WERI-Rb-1 (cell line): ENCODE measurements around the gene ROR1.
"Not testable (repeated sequence)": the region's sequence is repeated elsewhere in the genome, so short reads cannot be mapped to it uniquely, and the experiment has no call there.

Experiments
- DNase-seq: peaks from one replicate; pipeline ENCODE4 v3.0.0-alpha.2; 2020
- H3K27ac ChIP-seq: fragments of 250-450 bp; sonication (Bioruptor Pico); 2 replicates; pipeline ENCODE4 v1.5.1; 2020; ENCODE audit warnings: mild to moderate bottlenecking, moderate library complexity
- H3K27me3 ChIP-seq: fragments of 250-450 bp; sonication (Bioruptor Pico); 2 replicates; pipeline ENCODE4 v1.5.1; 2021; ENCODE audit warnings: mild to moderate bottlenecking, low read depth, moderate library complexity; ENCODE audit not compliant: insufficient read depth, severe bottlenecking
- H3K36me3 ChIP-seq: fragments of 250-450 bp; sonication (Bioruptor Pico); 2 replicates; pipeline ENCODE4 v1.5.1; 2020; ENCODE audit warnings: mild to moderate bottlenecking, moderate library complexity
- H3K4me3 ChIP-seq: 2 replicates; pipeline ENCODE4 v1.5.1; 2011; ENCODE audit warnings: low read depth, mild to moderate bottlenecking, control low read depth, low read length
- H3K9me3 ChIP-seq: fragments of 250-450 bp; sonication (Bioruptor Pico); 2 replicates; pipeline ENCODE4 v1.5.1; 2021; ENCODE audit warnings: mild to moderate bottlenecking, moderate library complexity; ENCODE audit not compliant: severe bottlenecking
- TF ChIP-seq, protein P1 (sequence below): IDR thresholded peaks from 2 replicates; pipeline ENCODE4 v1.5.1; 2011; ENCODE audit warnings: low read depth, mild to moderate bottlenecking, control low read depth, inconsistent platforms, low read length

ROR1 gene

DNA sequence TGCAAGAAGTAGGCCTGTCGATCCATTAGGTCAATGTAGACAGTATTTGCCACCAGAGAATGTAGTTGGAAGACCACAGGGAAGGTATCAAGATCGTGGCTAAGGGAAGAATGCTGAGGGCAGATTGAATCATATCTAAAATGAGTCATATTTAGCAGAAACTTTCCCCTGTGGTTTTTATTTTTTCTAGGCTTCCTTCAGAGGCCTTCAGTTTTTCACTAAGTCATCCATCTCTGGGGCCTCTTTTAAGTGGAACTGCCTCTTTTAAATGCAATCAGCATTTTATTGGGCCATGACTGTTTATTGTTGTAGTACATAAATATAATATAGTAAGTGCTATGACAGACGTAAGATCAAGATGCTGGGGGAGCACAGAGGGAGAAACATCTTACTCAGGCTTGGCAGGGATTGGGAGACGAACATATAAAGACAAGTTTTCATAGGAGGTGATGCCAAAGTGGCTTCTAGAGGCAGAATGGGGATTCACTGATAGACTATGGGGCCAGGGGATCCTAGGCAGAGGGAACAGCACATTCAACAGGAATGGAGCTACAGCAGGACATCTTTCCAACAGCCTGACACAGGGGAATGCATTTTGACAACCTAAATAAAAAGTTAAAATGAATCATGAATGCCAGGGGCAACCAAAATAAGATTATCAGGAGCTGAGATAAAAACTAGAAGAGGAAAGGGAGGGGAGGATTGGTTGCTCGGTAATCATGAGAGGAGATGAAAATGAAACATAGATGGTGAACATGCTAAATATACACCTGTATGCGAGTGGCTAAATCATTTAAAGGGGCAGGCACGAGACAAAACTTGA lies 449.7 kb downstream of the ROR1 start:
- H3K27ac ChIP-seq, result no peak overlapping the region
- no peaks in the 10 kb centered on the region for H3K36me3 ChIP-seq
- no peak for DNase-seq

DNA sequence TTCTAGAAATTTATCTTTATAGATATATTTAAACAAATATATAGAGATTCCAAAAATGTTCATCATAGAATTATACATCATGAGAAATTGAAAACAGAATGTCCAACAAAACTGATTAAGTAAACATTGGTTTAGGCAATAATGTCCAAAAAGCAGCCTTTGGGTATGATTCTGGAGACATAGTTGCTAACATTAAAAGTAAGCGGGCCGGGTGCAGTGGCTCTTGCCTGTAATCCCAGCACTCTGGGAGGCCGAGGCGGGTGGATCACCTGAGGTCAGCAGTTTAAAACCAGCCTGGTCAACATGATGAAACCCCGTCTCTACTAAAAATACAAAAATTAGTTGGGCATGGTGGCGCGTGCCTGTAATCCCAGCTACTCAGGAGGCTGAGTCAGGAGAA lies 450.4 kb downstream of the ROR1 start:
- H3K27me3 ChIP-seq, H3K4me3 ChIP-seq, DNase-seq, H3K36me3 ChIP-seq, H3K27ac ChIP-seq, H3K9me3 ChIP-seq: not testable (repeated sequence)

More for the DNA sequence above, 449.7 kb downstream of the ROR1 start:
- H3K4me3 ChIP-seq, result no peak overlapping the region
- TF ChIP-seq, protein P1, sequence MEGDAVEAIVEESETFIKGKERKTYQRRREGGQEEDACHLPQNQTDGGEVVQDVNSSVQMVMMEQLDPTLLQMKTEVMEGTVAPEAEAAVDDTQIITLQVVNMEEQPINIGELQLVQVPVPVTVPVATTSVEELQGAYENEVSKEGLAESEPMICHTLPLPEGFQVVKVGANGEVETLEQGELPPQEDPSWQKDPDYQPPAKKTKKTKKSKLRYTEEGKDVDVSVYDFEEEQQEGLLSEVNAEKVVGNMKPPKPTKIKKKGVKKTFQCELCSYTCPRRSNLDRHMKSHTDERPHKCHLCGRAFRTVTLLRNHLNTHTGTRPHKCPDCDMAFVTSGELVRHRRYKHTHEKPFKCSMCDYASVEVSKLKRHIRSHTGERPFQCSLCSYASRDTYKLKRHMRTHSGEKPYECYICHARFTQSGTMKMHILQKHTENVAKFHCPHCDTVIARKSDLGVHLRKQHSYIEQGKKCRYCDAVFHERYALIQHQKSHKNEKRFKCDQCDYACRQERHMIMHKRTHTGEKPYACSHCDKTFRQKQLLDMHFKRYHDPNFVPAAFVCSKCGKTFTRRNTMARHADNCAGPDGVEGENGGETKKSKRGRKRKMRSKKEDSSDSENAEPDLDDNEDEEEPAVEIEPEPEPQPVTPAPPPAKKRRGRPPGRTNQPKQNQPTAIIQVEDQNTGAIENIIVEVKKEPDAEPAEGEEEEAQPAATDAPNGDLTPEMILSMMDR, result no peak
- H3K9me3 ChIP-seq, result no peaks in the 10 kb centered on the region
- H3K27me3 ChIP-seq, result no peaks in the 10 kb centered on the region

DNA sequence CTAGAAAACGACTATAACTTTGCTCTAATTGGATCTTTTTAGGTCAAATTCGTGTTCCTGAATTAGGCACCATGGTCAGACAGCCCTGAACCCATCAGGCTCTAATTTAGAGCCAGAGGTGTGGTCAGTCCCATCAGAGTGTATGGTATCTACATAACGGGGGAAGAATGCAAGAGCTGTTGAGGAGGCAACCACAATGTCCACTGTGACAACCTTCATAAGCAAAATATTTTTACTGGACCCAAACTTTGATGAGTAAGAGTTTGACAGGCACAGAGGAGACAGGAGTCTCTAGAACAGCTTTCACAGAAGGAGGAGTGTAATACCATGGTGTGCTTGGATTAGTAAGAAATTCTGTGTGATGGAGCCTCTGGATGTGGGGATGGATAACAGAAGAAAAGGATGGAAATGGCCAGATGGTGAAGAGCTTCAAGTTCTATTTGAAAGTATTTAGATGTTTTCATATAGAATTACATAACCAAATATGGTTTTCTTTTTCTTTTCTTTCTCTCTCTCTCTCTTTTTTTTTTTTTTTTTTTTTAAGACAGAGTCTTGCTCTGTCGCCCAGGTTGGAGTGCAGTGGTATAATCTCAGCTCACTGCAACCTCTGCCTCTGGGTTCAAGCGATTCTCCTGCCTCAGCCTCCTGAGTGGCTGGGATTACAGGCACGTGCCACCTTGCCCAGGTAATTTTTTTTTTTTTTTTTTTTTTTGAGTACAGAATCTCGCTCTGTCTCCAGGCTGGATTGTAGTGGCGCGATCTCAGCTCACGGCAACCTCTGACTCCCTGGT lies 454.5 kb downstream of the ROR1 start:
- Histone ChIP-seq H3K27me3 (no peaks in the 10 kb centered on the region), H3K9me3 (no peaks in the 10 kb centered on the region), H3K36me3 (no peaks in the 10 kb centered on the region), H3K27ac (no peak overlapping the region), H3K4me3 (no peak overlapping the region)
- DNase-seq, result no peak
- TF ChIP-seq, protein P1, result no peak

DNA sequence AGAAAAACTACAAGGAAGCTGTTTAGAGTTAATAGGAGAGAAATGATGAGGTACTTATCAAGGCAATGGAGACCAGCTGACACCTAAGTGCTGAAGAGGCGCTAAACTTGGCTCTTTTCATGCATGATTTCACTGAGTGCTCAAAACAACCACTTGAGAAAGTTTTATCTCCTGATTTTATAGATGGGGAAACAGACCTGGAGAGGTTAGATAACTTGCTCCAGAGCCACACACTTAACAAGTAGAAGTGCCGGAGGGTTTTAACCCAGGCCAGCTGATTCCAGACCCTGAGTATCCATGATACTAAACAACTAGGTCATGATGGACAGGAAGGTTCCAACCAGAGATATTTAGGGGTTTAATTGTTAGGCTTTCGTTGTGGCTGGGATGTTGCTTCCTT lies 455.5 kb downstream of the ROR1 start:
- TF ChIP-seq, protein P1, result no peak
- Histone ChIP-seq H3K27ac (no peak overlapping the region), H3K9me3 (no peaks in the 10 kb centered on the region), H3K4me3 (no peak overlapping the region), H3K36me3 (no peaks in the 10 kb centered on the region), H3K27me3 (no peaks in the 10 kb centered on the region)
- DNase-seq, result no peak
